HepG2 (cell line): ENCODE results near the gene CD6. TPM values are rescaled to one million over a fixed set of nuclear protein-coding genes. Genes with fewer than 3 reads are reported as not detected.

Experiments used
- ARID5B ChIP-seq: IDR thresholded peaks from 2 replicates; pipeline ENCODE4 v1.4.0; 2020; ENCODE audit warnings: mild to moderate bottlenecking, missing genetic modification reagents
- DMAP1 ChIP-seq: IDR thresholded peaks from 2 replicates; pipeline ENCODE4 v1.6.1; 2016
- EZH2 ChIP-seq: conservative IDR thresholded peaks from 2 replicates; pipeline ENCODE4 v1.6.1; 2012; ENCODE audit warnings: mild to moderate bottlenecking, low read depth, low read length, moderate library complexity
- HES4 ChIP-seq: sonication (generic); formaldehyde crosslinking; IDR thresholded peaks from 2 replicates; pipeline ENCODE4 v1.9.0; 2021; ENCODE audit warnings: mild to moderate bottlenecking, missing genetic modification reagents, borderline replicate concordance
- MEIS2 ChIP-seq: sonication (generic); formaldehyde crosslinking; IDR thresholded peaks from 2 replicates; pipeline ENCODE4 v1.9.0; 2021; ENCODE audit warnings: mild to moderate bottlenecking, missing genetic modification reagents
- NR2F1 ChIP-seq, 2 experiments: fragments of 450-650 bp in 1 of 2; formaldehyde crosslinking in 1 of 2; IDR thresholded peaks; 2 replicates each; pipeline versions ENCODE4 v1.5.0 to v1.6.1; 2016 to 2020; ENCODE audit warnings: mild to moderate bottlenecking in 1 of 2, missing compliant biosample characterization in 1 of 2, missing genetic modification reagents in 1 of 2, moderate library complexity in 1 of 2
- PHF8 ChIP-seq: sonication (generic); formaldehyde crosslinking; IDR thresholded peaks from 2 replicates; pipeline ENCODE4 v1.5.0; 2020; ENCODE audit warnings: missing genetic modification reagents
- POGZ ChIP-seq: sonication (generic); formaldehyde crosslinking; IDR thresholded peaks from 2 replicates; pipeline ENCODE4 v1.4.0; 2020; ENCODE audit warnings: mild to moderate bottlenecking, missing genetic modification reagents
- POLR2AphosphoS5 ChIP-seq: IDR thresholded peaks from 2 replicates; pipeline ENCODE4 v1.6.1; 2012; ENCODE audit warnings: low read depth, low read length
- RCOR2 ChIP-seq: IDR thresholded peaks from 2 replicates; pipeline ENCODE4 v1.6.1; 2016; ENCODE audit warnings: missing biosample characterization, missing genetic modification reagents
- SIN3B ChIP-seq: fragments of 150-350 bp; IDR thresholded peaks from 2 replicates; pipeline ENCODE4 v1.6.1; 2014; ENCODE audit warnings: low read length
- SRF ChIP-seq: IDR thresholded peaks from 2 replicates; pipeline ENCODE4 v1.6.1; 2011; ENCODE audit warnings: mild to moderate bottlenecking, low read depth, low read length, moderate library complexity
- TEAD3 ChIP-seq: optimal IDR thresholded peaks from 2 replicates; pipeline ENCODE3; 2016; ENCODE audit warnings: borderline replicate concordance
- TGIF2 ChIP-seq: IDR thresholded peaks from 2 replicates; pipeline ENCODE4 v1.6.1; 2016; ENCODE audit warnings: control low read depth, missing compliant biosample characterization
- TRIM24 ChIP-seq: sonication (generic); formaldehyde crosslinking; IDR thresholded peaks from 2 replicates; pipeline ENCODE4 v1.8.0; 2022; ENCODE audit warnings: mild to moderate bottlenecking, missing genetic modification reagents
- ZNF124 ChIP-seq: sonication (generic); formaldehyde crosslinking; IDR thresholded peaks from 2 replicates; pipeline ENCODE4 v1.4.0; 2020; ENCODE audit warnings: missing genetic modification reagents
- ZNF264 ChIP-seq: sonication (generic); formaldehyde crosslinking; IDR thresholded peaks from 2 replicates; pipeline ENCODE4 v1.4.0; 2020; ENCODE audit warnings: missing genetic modification reagents
- ZNF780A ChIP-seq: sonication (generic); formaldehyde crosslinking; IDR thresholded peaks from 2 replicates; pipeline ENCODE4 v1.8.0; 2022; ENCODE audit warnings: mild to moderate bottlenecking, missing genetic modification reagents, moderate library complexity
- ZNF879 ChIP-seq: sonication (generic); formaldehyde crosslinking; IDR thresholded peaks from 2 replicates; pipeline ENCODE4 v1.8.1; 2023; ENCODE audit warnings: missing genetic modification reagents
- polyA plus RNA-seq, 8 experiments: library from polyadenylated mRNA; depleted of rRNA in 3 of 8; stranded (reverse) in 7 of 8; unstranded in 1 of 8; fragments of >200 nt; fragmentation: Illumina TruSeq in 4 of 8; extraction: Trizol in 4 of 8; gene quantifications; 2 replicates each; pipeline versions ENCODE4 v1.2.1 to v1.2.3, GENCODE V29; 2011 to 2016; ENCODE audit warnings: low read depth in 4 of 8, missing spikeins in 1 of 8, mixed read lengths in 1 of 8; ENCODE audit not compliant: insufficient read depth in 1 of 8
- total RNA-seq, 5 experiments: library from RNA; depleted of rRNA; stranded (reverse); fragments of >200 nt; fragmentation: Illumina TruSeq; extraction: Trizol; gene quantifications; 2 replicates each; pipeline ENCODE4 v1.2.3, GENCODE V29; 2016; ENCODE audit warnings: low read depth in 1 of 5
- TF ChIP-seq, protein P1 (sequence below): sonication (generic); formaldehyde crosslinking; IDR thresholded peaks from 2 replicates; pipeline ENCODE4 v1.4.0; 2020; ENCODE audit warnings: missing genetic modification reagents
- TF ChIP-seq, protein P2 (sequence below): sonication (generic); formaldehyde crosslinking; IDR thresholded peaks from 2 replicates; pipeline ENCODE4 v1.5.1; 2020; ENCODE audit warnings: mild to moderate bottlenecking, missing genetic modification reagents, borderline replicate concordance
- TF ChIP-seq, protein P3 (sequence below): sonication (generic); formaldehyde crosslinking; IDR thresholded peaks from 2 replicates; pipeline ENCODE4 v1.4.0; 2020; ENCODE audit warnings: missing genetic modification reagents

CD6 gene
- total and polyA plus RNA-seq, 2 of the 13 experiments (the other 11 are each of a cell fraction or from before 2014, with no cell fraction given): not detected

- TF ChIP-seq ARID5B (CRISPR knock-in tag) (0 out of 2 replicates have a peak, but pooled peaks have one; percentile 34), TRIM24 (CRISPR knock-in tag) (no peak), ZNF879 (CRISPR knock-in tag) (no peak), SRF (no peak), TGIF2 (CRISPR knock-in tag) (0 out of 2 replicates have a peak, but pooled peaks have one; percentile 39), POLR2AphosphoS5 (no peak), RCOR2 (CRISPR knock-in tag) (0 out of 2 replicates have a peak, but pooled peaks have one; percentile 33), ZNF264 (CRISPR knock-in tag) (no peak), MEIS2 (CRISPR knock-in tag) (peak; percentile 82), NR2F1 (CRISPR knock-in tag; IDR thresholded peaks at IDR 0.05) (no peak), ZNF124 (peak; percentile 69; the same call in 1 of the 2 replicates), PHF8 (CRISPR knock-in tag) (peak; percentile 31; the same call in 1 of the 2 replicates), TEAD3 (peak; percentile 59), DMAP1 (CRISPR knock-in tag) (no peak), HES4 (CRISPR knock-in tag) (no peak), SIN3B (no peak), ZNF780A (no peak), EZH2 (no peak), POGZ (CRISPR knock-in tag) (no peak)
- TF ChIP-seq, protein P1, sequence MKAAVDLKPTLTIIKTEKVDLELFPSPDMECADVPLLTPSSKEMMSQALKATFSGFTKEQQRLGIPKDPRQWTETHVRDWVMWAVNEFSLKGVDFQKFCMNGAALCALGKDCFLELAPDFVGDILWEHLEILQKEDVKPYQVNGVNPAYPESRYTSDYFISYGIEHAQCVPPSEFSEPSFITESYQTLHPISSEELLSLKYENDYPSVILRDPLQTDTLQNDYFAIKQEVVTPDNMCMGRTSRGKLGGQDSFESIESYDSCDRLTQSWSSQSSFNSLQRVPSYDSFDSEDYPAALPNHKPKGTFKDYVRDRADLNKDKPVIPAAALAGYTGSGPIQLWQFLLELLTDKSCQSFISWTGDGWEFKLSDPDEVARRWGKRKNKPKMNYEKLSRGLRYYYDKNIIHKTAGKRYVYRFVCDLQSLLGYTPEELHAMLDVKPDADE (CRISPR knock-in tag): 0 out of 2 replicates have a peak, but pooled peaks have one; percentile 15
- TF ChIP-seq, protein P2, sequence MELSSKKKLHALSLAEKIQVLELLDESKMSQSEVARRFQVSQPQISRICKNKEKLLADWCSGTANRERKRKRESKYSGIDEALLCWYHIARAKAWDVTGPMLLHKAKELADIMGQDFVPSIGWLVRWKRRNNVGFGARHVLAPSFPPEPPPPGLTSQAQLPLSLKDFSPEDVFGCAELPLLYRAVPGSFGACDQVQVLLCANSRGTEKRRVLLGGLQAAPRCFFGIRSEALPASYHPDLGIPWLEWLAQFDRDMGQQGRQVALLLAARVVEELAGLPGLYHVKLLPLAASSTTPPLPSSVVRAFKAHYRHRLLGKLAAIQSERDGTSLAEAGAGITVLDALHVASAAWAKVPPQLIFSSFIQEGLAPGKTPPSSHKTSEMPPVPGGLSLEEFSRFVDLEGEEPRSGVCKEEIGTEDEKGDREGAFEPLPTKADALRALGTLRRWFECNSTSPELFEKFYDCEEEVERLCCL (CRISPR knock-in tag): no peak
- TF ChIP-seq, protein P3, sequence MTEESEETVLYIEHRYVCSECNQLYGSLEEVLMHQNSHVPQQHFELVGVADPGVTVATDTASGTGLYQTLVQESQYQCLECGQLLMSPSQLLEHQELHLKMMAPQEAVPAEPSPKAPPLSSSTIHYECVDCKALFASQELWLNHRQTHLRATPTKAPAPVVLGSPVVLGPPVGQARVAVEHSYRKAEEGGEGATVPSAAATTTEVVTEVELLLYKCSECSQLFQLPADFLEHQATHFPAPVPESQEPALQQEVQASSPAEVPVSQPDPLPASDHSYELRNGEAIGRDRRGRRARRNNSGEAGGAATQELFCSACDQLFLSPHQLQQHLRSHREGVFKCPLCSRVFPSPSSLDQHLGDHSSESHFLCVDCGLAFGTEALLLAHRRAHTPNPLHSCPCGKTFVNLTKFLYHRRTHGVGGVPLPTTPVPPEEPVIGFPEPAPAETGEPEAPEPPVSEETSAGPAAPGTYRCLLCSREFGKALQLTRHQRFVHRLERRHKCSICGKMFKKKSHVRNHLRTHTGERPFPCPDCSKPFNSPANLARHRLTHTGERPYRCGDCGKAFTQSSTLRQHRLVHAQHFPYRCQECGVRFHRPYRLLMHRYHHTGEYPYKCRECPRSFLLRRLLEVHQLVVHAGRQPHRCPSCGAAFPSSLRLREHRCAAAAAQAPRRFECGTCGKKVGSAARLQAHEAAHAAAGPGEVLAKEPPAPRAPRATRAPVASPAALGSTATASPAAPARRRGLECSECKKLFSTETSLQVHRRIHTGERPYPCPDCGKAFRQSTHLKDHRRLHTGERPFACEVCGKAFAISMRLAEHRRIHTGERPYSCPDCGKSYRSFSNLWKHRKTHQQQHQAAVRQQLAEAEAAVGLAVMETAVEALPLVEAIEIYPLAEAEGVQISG (CRISPR knock-in tag): peak; percentile 80
Observed at GRCh38 chr11:60924110-60924905, 47.2 kb upstream of the CD6 start, which contains the start of gene TMEM132A (continued).
